ENCODE data around the gene NPFFR1. TPM values are rescaled to one million over a fixed set of nuclear protein-coding genes. Genes with fewer than 3 reads are reported as not detected.

NPFFR1 gene
- total RNA-seq, 4 donors from 2014 or later, result 0.03 TPM; not detected in 3

GRCh38 chr10:70266701-70267100 is 17.1 kb downstream of the NPFFR1 start:
- intact Hi-C loops (cut with DNase I; ENCODE audit: low total_unique reads), result no loop called here
- in situ Hi-C loops (cut with MboI; ENCODE audit: low sequenced_read_pairs in 4 of 4), result no loop called here
- H3K36me3 ChIP-seq, result no peaks in the 10 kb centered on the region
- no peak for DNase-seq
- H3K4me3 ChIP-seq, result no peak overlapping the region
- H3K27me3 ChIP-seq, result no peaks in the 10 kb centered on the region
- no peaks in the 10 kb centered on the region for H3K4me1 ChIP-seq
- no peak overlapping the region for H3K27ac ChIP-seq
- H3K9me3 ChIP-seq, result no peaks in the 10 kb centered on the region
- TF ChIP-seq CTCF (IDR thresholded peaks at IDR 0.05 in 4 of 5, conservative IDR thresholded peaks at IDR 0.05 in 1 of 5) (no peak), POLR2A (IDR thresholded peaks at IDR 0.05) (no peak)
- no peak for ATAC-seq

GRCh38 chr10:70266056-70266455 is 17.7 kb downstream of the NPFFR1 start:
- H3K27me3 ChIP-seq, result no peaks in the 10 kb centered on the region
- H3K4me3 ChIP-seq, result no peak overlapping the region
- intact Hi-C loops (cut with DNase I; ENCODE audit: low total_unique reads), result no loop called here
- H3K36me3 ChIP-seq, result no peaks in the 10 kb centered on the region
- TF ChIP-seq CTCF (IDR thresholded peaks at IDR 0.05 in 4 of 5, conservative IDR thresholded peaks at IDR 0.05 in 1 of 5) (no peak), POLR2A (IDR thresholded peaks at IDR 0.05) (no peak)
- DNase-seq, result no peak
- H3K4me1 ChIP-seq, result no peaks in the 10 kb centered on the region
- in situ Hi-C loops (cut with MboI; ENCODE audit: low sequenced_read_pairs in 4 of 4), result no loop called here
- H3K27ac ChIP-seq, result no peak overlapping the region
- ATAC-seq, result no peak
- H3K9me3 ChIP-seq, result no peaks in the 10 kb centered on the region

- in situ Hi-C loops (cut with MboI; ENCODE audit: low sequenced_read_pairs in 4 of 4), result no loop called here
- no peak for DNase-seq
These were observed 18.6 kb downstream of the NPFFR1 start for GRCh38 chr10:70265032-70265689.

GRCh38 chr10:70260734-70261133 is 23.1 kb downstream of the NPFFR1 start:
- TF ChIP-seq CTCF (IDR thresholded peaks at IDR 0.05 in 4 of 5, conservative IDR thresholded peaks at IDR 0.05 in 1 of 5) (no peak), POLR2A (IDR thresholded peaks at IDR 0.05) (no peak)
- no peaks in the 10 kb centered on the region for H3K4me1 ChIP-seq
- H3K27me3 ChIP-seq, result peaks cover 2 to 13% (median 5%) of the 10 kb centered on the region in 3 donors
- no peaks in the 10 kb centered on the region for H3K9me3 ChIP-seq
- intact Hi-C loops (cut with DNase I; ENCODE audit: low total_unique reads), result no loop called here
- no peak overlapping the region for H3K4me3 ChIP-seq
- no peaks in the 10 kb centered on the region for H3K36me3 ChIP-seq
- no peak for ATAC-seq
- H3K27ac ChIP-seq, result no peak overlapping the region
- in situ Hi-C loops (cut with MboI; ENCODE audit: low sequenced_read_pairs in 4 of 4), result no loop called here
- no peak for DNase-seq

More at GRCh38 chr10:70265032-70265689, 18.6 kb downstream of the NPFFR1 start:
- Histone ChIP-seq H3K27me3 (no peaks in the 10 kb centered on the region), H3K9me3 (no peaks in the 10 kb centered on the region), H3K36me3 (no peaks in the 10 kb centered on the region), H3K4me1 (no peaks in the 10 kb centered on the region), H3K4me3 (no peak overlapping the region), H3K27ac (no peak overlapping the region)
- peak; percentile 22 to 30 for ATAC-seq
- intact Hi-C loops (cut with DNase I; ENCODE audit: low total_unique reads), result no loop called here
- TF ChIP-seq CTCF (IDR thresholded peaks at IDR 0.05 in 4 of 5, conservative IDR thresholded peaks at IDR 0.05 in 1 of 5), result no peak
- TF ChIP-seq POLR2A (IDR thresholded peaks at IDR 0.05), result no peak

GRCh38 chr10:70260259-70260658 is 23.5 kb downstream of the NPFFR1 start:
- intact Hi-C loops (cut with DNase I; ENCODE audit: low total_unique reads), result no loop called here
- in situ Hi-C loops (cut with MboI; ENCODE audit: low sequenced_read_pairs in 4 of 4), result no loop called here

More at GRCh38 chr10:70260259-70260658, 23.5 kb downstream of the NPFFR1 start:
- TF ChIP-seq CTCF (IDR thresholded peaks at IDR 0.05 in 4 of 5, conservative IDR thresholded peaks at IDR 0.05 in 1 of 5), result no peak
- TF ChIP-seq POLR2A (IDR thresholded peaks at IDR 0.05), result no peak
- no peaks in the 10 kb centered on the region for H3K36me3 ChIP-seq
- H3K27me3 ChIP-seq, result peaks cover 6 to 18% (median 9%) of the 10 kb centered on the region in 3 donors
- no peaks in the 10 kb centered on the region for H3K4me1 ChIP-seq
- ATAC-seq, result no peak
- no peak overlapping the region for H3K27ac ChIP-seq
- H3K4me3 ChIP-seq, result no peak overlapping the region
- no peaks in the 10 kb centered on the region for H3K9me3 ChIP-seq
- DNase-seq, result no peak
